Keratinocyte (primary cell): Measurements from ENCODE around the gene DIAPH1.

Experiments used
- EZH2 ChIP-seq: IDR thresholded peaks from one replicate; pipeline ENCODE4 v1.6.1; 2012; ENCODE audit warnings: inconsistent platforms, mild to moderate bottlenecking, low read length, moderate library complexity
- TF ChIP-seq, protein P1 (sequence below), 3 experiments: IDR thresholded peaks in 1 of 3; conservative IDR thresholded peaks in 1 of 3; optimal IDR thresholded peaks in 1 of 3; 2 replicates in 2 of 3; 3 replicates in 1 of 3; pipeline versions ENCODE3 to v1.5.1; 2011; ENCODE audit warnings: low read length in 3 of 3, mild to moderate bottlenecking in 3 of 3, moderate library complexity in 2 of 3, control low read depth in 1 of 3, inconsistent platforms in 1 of 3; ENCODE audit not compliant: insufficient read depth in 2 of 3; ENCODE audit errors: extremely low read depth in 1 of 3

DNA sequence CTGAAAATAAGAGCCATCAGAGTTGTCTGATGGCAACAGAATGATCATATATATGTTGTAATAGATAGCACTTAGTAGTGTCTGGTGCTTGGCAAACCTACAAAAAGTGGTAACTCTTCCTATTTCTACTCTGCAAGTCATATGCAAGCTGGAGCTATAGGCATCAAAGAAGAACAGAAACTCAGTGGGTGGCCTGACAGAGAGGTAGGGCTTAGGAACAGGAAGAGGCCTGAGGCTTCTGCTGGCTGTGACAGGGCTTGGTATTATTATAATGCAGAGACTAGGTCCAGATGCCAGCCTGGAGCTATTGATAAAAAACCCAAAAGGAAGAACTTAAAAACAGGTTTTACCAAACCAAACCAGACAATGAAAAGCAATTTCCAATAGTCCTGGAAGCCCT is 4.4 kb upstream of the DIAPH1 start:
- TF ChIP-seq, protein P1, sequence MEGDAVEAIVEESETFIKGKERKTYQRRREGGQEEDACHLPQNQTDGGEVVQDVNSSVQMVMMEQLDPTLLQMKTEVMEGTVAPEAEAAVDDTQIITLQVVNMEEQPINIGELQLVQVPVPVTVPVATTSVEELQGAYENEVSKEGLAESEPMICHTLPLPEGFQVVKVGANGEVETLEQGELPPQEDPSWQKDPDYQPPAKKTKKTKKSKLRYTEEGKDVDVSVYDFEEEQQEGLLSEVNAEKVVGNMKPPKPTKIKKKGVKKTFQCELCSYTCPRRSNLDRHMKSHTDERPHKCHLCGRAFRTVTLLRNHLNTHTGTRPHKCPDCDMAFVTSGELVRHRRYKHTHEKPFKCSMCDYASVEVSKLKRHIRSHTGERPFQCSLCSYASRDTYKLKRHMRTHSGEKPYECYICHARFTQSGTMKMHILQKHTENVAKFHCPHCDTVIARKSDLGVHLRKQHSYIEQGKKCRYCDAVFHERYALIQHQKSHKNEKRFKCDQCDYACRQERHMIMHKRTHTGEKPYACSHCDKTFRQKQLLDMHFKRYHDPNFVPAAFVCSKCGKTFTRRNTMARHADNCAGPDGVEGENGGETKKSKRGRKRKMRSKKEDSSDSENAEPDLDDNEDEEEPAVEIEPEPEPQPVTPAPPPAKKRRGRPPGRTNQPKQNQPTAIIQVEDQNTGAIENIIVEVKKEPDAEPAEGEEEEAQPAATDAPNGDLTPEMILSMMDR (optimal IDR thresholded peaks at IDR 0.05 in 1 of 3, IDR thresholded peaks at IDR 0.05 in 1 of 3, conservative IDR thresholded peaks at IDR 0.05 in 1 of 3; ENCODE audit: extremely low read depth in 1 of 3, insufficient read depth in 2 of 3, low read length in 3 of 3) = no peak
- TF ChIP-seq EZH2 = no peak
